Neural progenitor cell (in vitro differentiated cells): Measurements from ENCODE around the gene TRPT1.

ENCODE experiments used
- EZH2phosphoT487 ChIP-seq: fragments of 200-600 bp; sonication (generic); IDR thresholded peaks from 2 replicates; pipeline ENCODE4 v1.6.1; 2017; ENCODE audit warnings: antibody characterized with exemption
- TF ChIP-seq, protein P1 (sequence below): fragments of 200-600 bp; sonication (generic); IDR thresholded peaks from 2 replicates; pipeline ENCODE4 v1.5.1; 2017; ENCODE audit warnings: antibody characterized with exemption, mild to moderate bottlenecking

DNA sequence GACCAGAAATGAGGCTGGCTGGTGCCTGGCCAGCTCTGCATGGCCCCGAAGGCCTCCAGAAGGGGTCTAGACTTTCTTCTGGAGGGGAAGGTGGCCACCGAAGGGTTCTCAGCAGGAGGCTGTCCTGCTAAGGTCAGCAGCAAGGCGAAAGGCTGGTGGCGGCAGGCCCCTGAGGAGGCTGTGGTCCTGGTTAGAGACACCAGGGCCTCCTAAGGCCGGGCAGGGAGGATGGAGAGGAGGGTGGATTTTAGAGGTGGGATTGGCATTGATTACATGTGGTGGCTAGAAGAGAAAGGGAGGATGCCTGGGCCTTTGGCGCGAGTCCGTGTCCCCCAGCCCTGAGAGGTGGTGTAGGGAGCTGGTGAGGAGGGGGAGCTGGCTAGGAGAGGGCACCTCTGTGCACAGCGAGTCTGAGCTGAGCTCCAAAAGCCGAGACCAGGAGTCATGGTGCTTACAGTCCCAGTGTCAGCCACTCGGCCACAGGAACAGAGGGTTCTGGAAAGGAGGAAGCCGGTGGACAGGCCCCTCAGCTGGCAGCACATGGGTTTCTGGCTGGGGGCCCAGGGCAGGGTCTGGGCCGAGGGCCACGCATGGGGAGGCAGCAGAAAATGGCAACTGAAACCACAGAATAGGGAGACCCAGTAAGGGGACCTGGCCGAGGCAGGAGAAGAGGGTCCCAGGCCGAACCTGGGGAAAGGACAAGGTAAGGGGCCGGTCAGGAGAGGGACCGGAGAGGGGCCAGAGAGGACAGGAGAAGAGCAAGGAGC lies 17.0 kb downstream of the TRPT1 start:
- TF ChIP-seq, protein P1, sequence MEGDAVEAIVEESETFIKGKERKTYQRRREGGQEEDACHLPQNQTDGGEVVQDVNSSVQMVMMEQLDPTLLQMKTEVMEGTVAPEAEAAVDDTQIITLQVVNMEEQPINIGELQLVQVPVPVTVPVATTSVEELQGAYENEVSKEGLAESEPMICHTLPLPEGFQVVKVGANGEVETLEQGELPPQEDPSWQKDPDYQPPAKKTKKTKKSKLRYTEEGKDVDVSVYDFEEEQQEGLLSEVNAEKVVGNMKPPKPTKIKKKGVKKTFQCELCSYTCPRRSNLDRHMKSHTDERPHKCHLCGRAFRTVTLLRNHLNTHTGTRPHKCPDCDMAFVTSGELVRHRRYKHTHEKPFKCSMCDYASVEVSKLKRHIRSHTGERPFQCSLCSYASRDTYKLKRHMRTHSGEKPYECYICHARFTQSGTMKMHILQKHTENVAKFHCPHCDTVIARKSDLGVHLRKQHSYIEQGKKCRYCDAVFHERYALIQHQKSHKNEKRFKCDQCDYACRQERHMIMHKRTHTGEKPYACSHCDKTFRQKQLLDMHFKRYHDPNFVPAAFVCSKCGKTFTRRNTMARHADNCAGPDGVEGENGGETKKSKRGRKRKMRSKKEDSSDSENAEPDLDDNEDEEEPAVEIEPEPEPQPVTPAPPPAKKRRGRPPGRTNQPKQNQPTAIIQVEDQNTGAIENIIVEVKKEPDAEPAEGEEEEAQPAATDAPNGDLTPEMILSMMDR: no peak
- TF ChIP-seq EZH2phosphoT487: no peak
